GM19193 (cell line): ENCODE results near the gene ZNF429.

Experiments used
- POLR2A ChIP-seq: IDR thresholded peaks from 4 replicates; pipeline ENCODE4 v1.6.1; 2011; ENCODE audit not compliant: insufficient read depth, insufficient read length; ENCODE audit errors: extremely low read depth

Gene ZNF429

GRCh38 chr19:21580818-21581217 is 75.4 kb downstream of the ZNF429 start:
- no peak for TF ChIP-seq POLR2A

DNA sequence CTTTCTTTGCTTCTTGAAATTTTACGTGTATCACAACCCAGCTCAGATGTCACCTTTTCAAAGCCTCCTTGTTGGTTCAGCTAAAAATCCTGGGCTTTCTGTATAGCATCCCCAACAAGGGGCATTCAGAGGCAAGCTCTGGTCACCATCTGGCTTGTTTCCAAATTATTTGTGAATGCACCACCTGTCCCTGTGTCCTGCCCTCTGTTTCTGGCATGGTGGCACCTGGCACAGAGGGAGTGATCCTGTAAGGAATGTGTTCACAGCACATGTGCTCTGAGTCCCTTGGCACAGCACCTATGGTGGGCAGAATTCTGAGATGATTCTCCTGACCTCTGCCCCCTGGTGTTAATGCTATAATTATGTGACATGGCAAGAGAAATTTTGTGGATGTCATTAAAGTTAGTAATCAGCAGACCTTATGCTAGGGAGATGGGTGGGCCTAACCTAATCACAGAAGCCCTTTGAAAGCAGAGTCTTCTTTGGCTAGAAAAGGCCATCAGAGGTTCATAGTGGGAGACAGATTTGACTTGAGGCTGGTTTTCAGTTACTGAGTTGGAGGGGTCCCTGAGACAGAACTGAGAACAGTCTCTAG is 76.3 kb downstream of the ZNF429 start:
- no peak for TF ChIP-seq POLR2A

- TF ChIP-seq POLR2A: no peak
Measured at GRCh38 chr19:21584537-21584936, 79.1 kb downstream of the ZNF429 start.

DNA sequence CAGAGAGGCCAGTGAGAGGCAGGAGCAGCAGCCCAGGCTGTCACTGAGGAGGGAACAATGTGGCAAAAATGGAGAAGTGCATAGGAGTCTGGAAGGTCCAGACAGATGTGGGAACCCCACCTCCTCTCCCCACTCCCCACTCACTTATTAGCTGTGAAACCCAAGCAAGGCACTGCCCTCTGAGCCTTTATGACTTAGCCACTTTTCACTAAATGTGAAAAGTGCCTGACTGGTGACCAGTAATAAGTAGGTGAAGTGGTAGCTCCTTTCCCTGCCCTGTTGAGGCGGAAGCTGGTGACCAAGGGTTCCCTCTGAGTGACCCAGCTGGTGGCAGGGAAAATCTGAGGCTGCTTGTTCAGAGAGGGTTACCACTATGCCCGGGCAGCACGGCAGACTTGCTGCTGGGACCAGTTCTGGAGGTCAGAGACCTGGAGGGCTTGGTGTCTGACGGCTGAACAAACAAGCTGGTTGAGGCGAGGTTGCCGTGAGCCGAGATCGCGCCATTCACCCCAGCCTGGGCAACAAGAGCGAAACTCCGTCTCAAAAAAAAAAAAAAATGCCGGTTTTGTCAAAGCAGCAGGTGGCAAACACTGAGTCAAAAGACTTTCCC is 80.0 kb downstream of the ZNF429 start:
- TF ChIP-seq POLR2A: no peak

DNA sequence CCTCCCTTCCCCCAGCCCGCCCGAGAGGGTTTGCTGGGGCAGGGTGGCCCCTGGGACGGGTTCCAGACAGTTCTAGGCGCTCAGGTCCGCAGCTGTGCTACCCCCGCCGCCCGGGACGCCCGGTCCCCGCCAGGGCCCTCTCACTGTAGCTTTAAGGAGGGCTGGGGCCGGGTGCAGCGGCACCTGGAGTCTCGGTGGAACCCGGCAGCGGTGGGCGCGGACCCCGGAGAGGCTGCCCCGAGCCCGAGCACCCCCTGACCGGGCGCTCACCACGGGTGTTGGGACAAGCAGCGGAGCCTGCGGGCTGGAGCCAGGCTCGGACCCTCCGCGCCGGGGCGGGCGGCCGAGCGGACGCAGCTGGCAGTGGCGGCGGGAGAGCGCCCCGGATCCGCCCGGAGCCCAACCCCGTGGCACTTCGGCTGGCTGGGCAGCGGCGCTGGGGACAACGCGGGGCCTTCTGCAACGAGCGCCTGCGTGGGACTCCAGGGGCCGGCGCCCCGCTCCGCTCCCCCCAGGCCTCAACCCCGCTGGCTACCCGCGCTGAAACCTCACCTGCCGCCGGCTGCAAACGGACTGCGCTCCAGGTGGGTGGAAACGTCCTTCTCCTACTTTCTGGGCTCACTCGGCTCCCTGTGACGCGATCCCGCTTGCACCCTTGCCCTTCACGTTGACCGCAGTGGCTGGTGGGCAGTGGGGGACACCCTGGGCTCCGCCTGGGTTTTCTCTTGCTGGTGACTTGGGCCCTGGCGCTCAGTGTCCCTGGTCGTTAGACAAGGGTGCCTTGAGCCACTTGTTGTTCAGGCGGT is 81.1 kb downstream of the ZNF429 start:
- TF ChIP-seq POLR2A: no peak

- TF ChIP-seq POLR2A: no peak
Measured at GRCh38 chr19:21587117-21587461, 81.7 kb downstream of the ZNF429 start.

GRCh38 chr19:21587549-21587948 is 82.1 kb downstream of the ZNF429 start:
- no peak for TF ChIP-seq POLR2A

DNA sequence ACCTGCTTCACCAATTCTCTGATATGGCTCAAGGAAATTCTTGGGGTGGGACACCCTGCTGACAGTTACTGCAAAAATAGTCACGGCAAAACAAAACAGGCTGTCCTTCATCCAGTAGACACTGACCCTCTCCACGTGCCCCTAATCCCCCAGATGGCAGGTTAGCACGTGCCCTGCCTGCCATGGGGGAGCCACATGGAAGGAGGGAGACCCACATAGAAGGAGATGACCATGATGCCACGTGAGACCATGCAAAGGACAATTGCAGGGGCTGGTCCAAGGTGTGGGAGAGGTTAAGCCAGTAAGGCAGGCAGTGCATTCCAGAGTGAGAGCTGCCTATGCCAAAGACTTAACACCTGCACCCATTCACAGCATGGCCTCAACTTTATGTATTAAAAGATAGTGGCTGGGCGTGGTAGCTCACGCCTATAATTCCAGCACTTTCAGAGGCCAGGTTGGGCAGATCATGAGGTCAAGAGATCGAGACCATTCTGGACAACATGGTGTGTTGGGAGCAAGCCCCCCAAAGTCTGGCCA is 82.7 kb downstream of the ZNF429 start:
- no peak for TF ChIP-seq POLR2A

GRCh38 chr19:21590867-21591266 is 85.5 kb downstream of the ZNF429 start:
- TF ChIP-seq POLR2A: no peak

DNA sequence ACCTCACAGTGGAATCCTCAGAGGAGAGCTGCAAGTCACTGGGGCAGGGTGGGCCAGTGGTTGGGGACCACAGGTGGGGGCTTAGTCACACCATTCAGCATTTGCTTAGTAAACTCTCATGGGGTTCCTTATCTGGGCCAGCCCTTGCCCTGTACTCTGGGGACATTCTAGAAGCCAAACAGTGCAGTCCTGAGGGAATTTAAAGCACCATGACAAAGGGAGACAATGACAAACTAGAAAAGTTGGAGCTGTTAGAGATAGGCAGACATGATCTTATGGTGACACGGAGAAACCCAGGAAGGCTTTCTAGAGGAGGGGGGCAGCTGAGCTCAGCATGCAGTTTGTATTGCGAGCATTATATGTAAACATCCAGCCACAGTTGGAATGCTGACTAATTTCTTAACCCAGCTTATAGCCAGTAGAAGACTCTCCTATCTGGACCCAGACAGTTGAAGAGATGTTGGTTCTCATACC is 87.6 kb downstream of the ZNF429 start:
- no peak for TF ChIP-seq POLR2A

- TF ChIP-seq POLR2A: no peak
Measured at GRCh38 chr19:21593502-21593901, 88.1 kb downstream of the ZNF429 start.

GRCh38 chr19:21593934-21594820 is 88.8 kb downstream of the ZNF429 start:
- no peak for TF ChIP-seq POLR2A

DNA sequence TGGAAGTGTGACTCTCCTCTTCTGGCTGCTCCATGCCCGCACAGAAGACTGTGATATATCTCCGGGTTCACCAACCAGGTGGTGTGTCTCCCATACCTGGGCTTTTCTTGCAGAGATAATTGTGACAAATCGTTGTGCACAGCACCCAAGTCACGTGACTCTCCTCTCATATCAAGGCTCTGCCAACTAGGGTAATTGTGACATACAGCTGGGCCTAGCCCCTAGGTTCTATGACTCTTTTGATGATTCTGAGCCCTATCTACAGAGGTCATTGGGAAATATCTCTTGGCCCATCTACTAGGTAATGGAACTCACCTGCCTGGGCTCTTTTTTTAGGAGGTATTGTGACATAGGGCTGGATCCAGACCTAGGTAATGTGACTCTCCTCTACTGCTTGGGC is 89.8 kb downstream of the ZNF429 start:
- TF ChIP-seq POLR2A: no peak

DNA sequence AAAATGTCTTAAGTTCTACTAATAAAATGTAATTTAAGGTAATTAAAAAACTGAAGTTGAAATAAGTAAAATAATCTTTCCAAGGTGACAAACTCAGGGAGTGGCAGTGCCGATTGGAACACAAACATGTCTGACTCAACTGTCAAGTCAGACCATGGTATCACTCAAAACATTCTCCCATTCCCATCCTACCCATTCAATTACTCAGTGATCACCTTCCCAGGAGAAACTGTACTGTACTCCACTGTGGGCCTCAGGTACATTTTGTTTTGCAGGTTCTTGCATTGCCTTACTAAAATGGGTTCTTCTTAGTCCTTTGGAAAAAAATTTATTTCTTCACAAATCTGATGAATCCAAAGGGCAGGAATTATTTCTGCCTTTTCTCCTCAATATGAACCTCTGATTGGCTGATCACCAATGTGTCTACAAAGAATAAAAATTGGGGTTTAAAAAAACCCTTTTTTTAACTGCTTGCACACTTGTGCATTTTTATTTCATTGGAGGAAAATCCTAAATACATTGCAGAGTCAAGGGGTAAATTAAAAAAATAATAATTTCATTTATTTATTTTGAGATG is 96.8 kb downstream of the ZNF429 start:
- TF ChIP-seq POLR2A: no peak
